Stomach (tissue), 9 donors: Measurements from ENCODE around the gene HDAC9. TPM values are rescaled to one million over a fixed set of nuclear protein-coding genes. Genes with fewer than 3 reads are reported as not detected.

Experiments
- DNase-seq, 2 donors: peaks; one replicate each; pipeline versions ENCODE4 v3.0.0 to v3.0.0-alpha.2; 2013 to 2019
- H3K27ac ChIP-seq, 5 donors: fragments of 200-600 bp in 4 of 5; sonication (generic) in 4 of 5; one replicate each; pipeline ENCODE4 v1.5.1; 2013 to 2019; ENCODE audit warnings: mild to moderate bottlenecking in 1 of 5, moderate library complexity in 1 of 5
- H3K27me3 ChIP-seq, 3 donors: fragments of 200-600 bp; sonication (generic); one replicate each; pipeline ENCODE4 v1.5.1; 2017 to 2019; ENCODE audit warnings: mixed run types in 1 of 3
- H3K36me3 ChIP-seq, 4 donors: fragments of 200-600 bp; sonication (generic); 1 replicate in 3 of 4; 2 replicates in 1 of 4; pipeline ENCODE4 v1.5.1; 2016 to 2019
- H3K4me1 ChIP-seq, 4 donors: fragments of 200-600 bp; sonication (generic); one replicate each; pipeline ENCODE4 v1.5.1; 2016 to 2019
- H3K4me3 ChIP-seq, 4 donors: fragments of 200-600 bp; sonication (generic) in 3 of 4; one replicate each; pipeline ENCODE4 v1.5.1; 2016 to 2019; ENCODE audit warnings: mild to moderate bottlenecking in 1 of 4
- H3K9me3 ChIP-seq, 4 donors: fragments of 200-600 bp; sonication (generic); one replicate each; pipeline ENCODE4 v1.5.1; 2016 to 2019
- CTCF ChIP-seq, 7 experiments: fragments of 450-650 bp in 4 of 7; fragments of 200-600 bp in 3 of 7; sonication (generic) in 3 of 7; IDR thresholded peaks; one replicate each; pipeline ENCODE4 v1.5.1; 2016 to 2019; ENCODE audit warnings: antibody characterized with exemption in 7 of 7, control low read depth in 2 of 7, mild to moderate bottlenecking in 1 of 7
- EP300 ChIP-seq: sonication (generic); formaldehyde crosslinking; IDR thresholded peaks from one replicate; pipeline ENCODE4 v1.6.1; 2017; ENCODE audit warnings: antibody characterized with exemption
- POLR2A ChIP-seq, 4 donors: fragments of 450-650 bp; IDR thresholded peaks; one replicate each; pipeline ENCODE4 v1.6.1; 2016; ENCODE audit warnings: antibody characterized with exemption in 4 of 4, control low read depth in 2 of 4, mild to moderate bottlenecking in 1 of 4, moderate library complexity in 1 of 4
- POLR2AphosphoS5 ChIP-seq, 3 donors: sonication (generic); formaldehyde crosslinking; IDR thresholded peaks; one replicate each; pipeline ENCODE4 v1.6.1; 2016; ENCODE audit warnings: antibody characterized with exemption in 3 of 3
- WGBS, 5 donors: extraction: QIAGEN DNeasy Blood & Tissue Kit in 3 of 5; methylation state at CpG; one replicate each; pipeline versions ENCODE4 v1.1.5 to v1.1.7; 2013 to 2018; 5-methylcytosine and 5-hydroxymethylcytosine counted together
- intact Hi-C: fragments of 100-400 bp; cut with DNase I; formaldehyde crosslinking; loops from one replicate; pipeline ENCODE4 v1.15.1; 2023; ENCODE audit warnings: low total_unique reads
- polyA plus RNA-seq, 3 donors: library from polyadenylated mRNA; stranded (reverse); fragments of 200-250 nt; gene quantifications; one replicate each; pipeline ENCODE4 v1.2.3, GENCODE V29; 2013
- total RNA-seq, 5 donors: library from RNA; depleted of rRNA; stranded (reverse); fragments of >200 nt; gene quantifications; one replicate each; pipeline versions ENCODE4 v1.1.0 to v1.2.3, GENCODE V29; 2014 to 2016
- donor health status: healthy with polysubstance abuse.
- donor health status: Bipolar disorder and iron deficiency.
- donor health status: healthy.

The HDAC9 gene
- total and polyA plus RNA-seq, 8 donors, result 1.4 to 60.0 (median 9.8) TPM

GRCh38 chr7:18900236-18900635 is 404.7 kb downstream of the HDAC9 start:
- Histone ChIP-seq H3K4me3 (no peak overlapping the region), H3K4me1 (no peaks in the 10 kb centered on the region), H3K36me3 (no peaks in the 10 kb centered on the region), H3K9me3 (no peaks in the 10 kb centered on the region), H3K27ac (no peak overlapping the region), H3K27me3 (no peaks in the 10 kb centered on the region)
- intact Hi-C loops, result no loop called here
- TF ChIP-seq POLR2AphosphoS5 (IDR thresholded peaks at IDR 0.05), result no peak
- no peak for TF ChIP-seq EP300
- TF ChIP-seq CTCF (IDR thresholded peaks at IDR 0.05), result no peak
- TF ChIP-seq POLR2A (IDR thresholded peaks at IDR 0.05), result no peak
- no peak for DNase-seq
- WGBS, 5 donors, result 52 to 76% (median 73%) methylated on average over 3 of the region's 3 CpGs

GRCh38 chr7:18900803-18901202 is 405.3 kb downstream of the HDAC9 start:
- WGBS, 5 donors, result 50 to 94% (median 79%) methylated on average over 1 of the region's 1 CpG
- intact Hi-C loops, result no loop called here
- no peaks in the 10 kb centered on the region for H3K27me3 ChIP-seq
- H3K4me1 ChIP-seq, result no peaks in the 10 kb centered on the region
- no peaks in the 10 kb centered on the region for H3K9me3 ChIP-seq
- DNase-seq, result no peak
- no peak overlapping the region for H3K27ac ChIP-seq
- no peak overlapping the region for H3K4me3 ChIP-seq
- TF ChIP-seq EP300 (no peak), POLR2AphosphoS5 (IDR thresholded peaks at IDR 0.05) (no peak), CTCF (IDR thresholded peaks at IDR 0.05) (no peak), POLR2A (IDR thresholded peaks at IDR 0.05) (no peak)
- no peaks in the 10 kb centered on the region for H3K36me3 ChIP-seq

- intact Hi-C loops, result no loop called here
- WGBS, 5 donors, result 56 to 67% (median 61%) methylated on average over 3 of the region's 3 CpGs
Measured at GRCh38 chr7:18901351-18901750, 405.8 kb downstream of the HDAC9 start.

GRCh38 chr7:18901982-18902421 is 406.5 kb downstream of the HDAC9 start:
- H3K27me3 ChIP-seq, result no peaks in the 10 kb centered on the region
- WGBS, 5 donors, result 8 to 15% (median 14%) methylated on average over 1 of the region's 1 CpG
- peak in 1 of 2 donors; percentile 10 for DNase-seq
- no peaks in the 10 kb centered on the region for H3K9me3 ChIP-seq
- intact Hi-C loops, result no loop called here
- H3K4me3 ChIP-seq, result no peak overlapping the region
- H3K4me1 ChIP-seq, result no peaks in the 10 kb centered on the region
- H3K36me3 ChIP-seq, result no peaks in the 10 kb centered on the region
- TF ChIP-seq POLR2A (IDR thresholded peaks at IDR 0.05) (no peak), POLR2AphosphoS5 (IDR thresholded peaks at IDR 0.05) (no peak), EP300 (no peak), CTCF (IDR thresholded peaks at IDR 0.05) (no peak)
- H3K27ac ChIP-seq, result no peak overlapping the region

More at GRCh38 chr7:18901351-18901750, 405.8 kb downstream of the HDAC9 start:
- DNase-seq, result no peak
- no peak overlapping the region for H3K4me3 ChIP-seq
- H3K36me3 ChIP-seq, result no peaks in the 10 kb centered on the region
- TF ChIP-seq CTCF (IDR thresholded peaks at IDR 0.05) (no peak), EP300 (no peak), POLR2A (IDR thresholded peaks at IDR 0.05) (no peak), POLR2AphosphoS5 (IDR thresholded peaks at IDR 0.05) (no peak)
- no peaks in the 10 kb centered on the region for H3K27me3 ChIP-seq
- H3K4me1 ChIP-seq, result no peaks in the 10 kb centered on the region
- no peaks in the 10 kb centered on the region for H3K9me3 ChIP-seq
- H3K27ac ChIP-seq, result no peak overlapping the region
